Panc1 (cell line): ENCODE results near the gene DCST1. TPM values are rescaled to one million over a fixed set of nuclear protein-coding genes. Genes with fewer than 3 reads are reported as not detected.

Experiments used
- ATAC-seq: fragments of 200-7000 bp; cut with Tn5 transposase; 2 replicates; pipeline ENCODE4 v1.9.1; 2020; ENCODE audit warnings: mild to moderate bottlenecking, moderate library complexity
- BruUV-seq: library from RNA; stranded (reverse); fragments of 400-500 nt; replicated peaks from 2 replicates; lab custom pipeline; 2021; lab: Mats Ljungman, UMichigan
- CTCF ChIA-PET: fragments of 300-600 bp; sonication (Branson Sonifier 250); formaldehyde crosslinking; loops from one replicate; lab custom pipeline; 2022; ENCODE audit warnings: antibody characterized with exemption; lab: Charles Lee
- POLR2A ChIA-PET: fragments of 300-600 bp; sonication (Branson Sonifier 250); formaldehyde crosslinking; loops from one replicate; lab custom pipeline; 2022; ENCODE audit warnings: antibody characterized with exemption; lab: Charles Lee
- DNase-seq: peaks from one replicate; pipeline ENCODE4 v3.0.0-alpha.2; 2010; ENCODE audit warnings: low read depth, low spot score
- H3K27ac ChIP-seq: 2 replicates; pipeline ENCODE4 v1.5.1; 2011; ENCODE audit warnings: mild to moderate bottlenecking, low read length, inconsistent platforms
- H3K27me3 ChIP-seq: fragments of 200-500 bp; sonication (Bioruptor generic); 2 replicates; pipeline ENCODE4 v1.6.0; 2014; ENCODE audit warnings: low read length, inconsistent platforms; ENCODE audit not compliant: control insufficient read depth, insufficient read depth
- H3K36me3 ChIP-seq: fragments of 200-500 bp; sonication (Bioruptor generic); 2 replicates; pipeline ENCODE4 v1.5.1; 2014; ENCODE audit warnings: inconsistent platforms, mild to moderate bottlenecking, low read length, moderate library complexity; ENCODE audit not compliant: control insufficient read depth, insufficient read depth
- H3K4me1 ChIP-seq: 2 replicates; pipeline ENCODE4 v1.5.1; 2011; ENCODE audit warnings: inconsistent platforms, mild to moderate bottlenecking, low read length, moderate library complexity; ENCODE audit not compliant: control insufficient read depth, insufficient read depth
- H3K4me3 ChIP-seq, 2 experiments: 2 replicates each; pipeline ENCODE4 v1.5.1; 2011 to 2012; ENCODE audit warnings: low read depth in 2 of 2, low read length in 2 of 2, mild to moderate bottlenecking in 2 of 2, inconsistent platforms in 1 of 2, moderate library complexity in 1 of 2
- H3K9me3 ChIP-seq: fragments of 200-500 bp; sonication (Bioruptor generic); 2 replicates; pipeline ENCODE4 v1.5.1; 2014; ENCODE audit warnings: low read depth, mild to moderate bottlenecking, inconsistent platforms, low read length, moderate library complexity; ENCODE audit not compliant: control insufficient read depth, insufficient read depth
- CTCF ChIP-seq: fragments of 450-650 bp; IDR thresholded peaks from 2 replicates; pipeline ENCODE4 v1.5.1; 2017; ENCODE audit warnings: mild to moderate bottlenecking
- POLR2AphosphoS5 ChIP-seq: IDR thresholded peaks from 2 replicates; pipeline ENCODE4 v1.6.1; 2012; ENCODE audit warnings: mild to moderate bottlenecking, low read depth, low read length, moderate library complexity
- REST ChIP-seq, 2 experiments: IDR thresholded peaks; 2 replicates each; pipeline ENCODE4 v1.6.1; 2011 to 2012; ENCODE audit warnings: low read depth in 2 of 2, control low read depth in 1 of 2, low read length in 1 of 2, mild to moderate bottlenecking in 1 of 2, moderate library complexity in 1 of 2; ENCODE audit not compliant: insufficient read depth in 1 of 2
- SIN3A ChIP-seq: IDR thresholded peaks from 2 replicates; pipeline ENCODE4 v1.6.1; 2012; ENCODE audit warnings: low read depth, mild to moderate bottlenecking, low read length, moderate library complexity, borderline replicate concordance; ENCODE audit not compliant: insufficient read depth
- TCF7L2 ChIP-seq: IDR thresholded peaks from 2 replicates; pipeline ENCODE4 v1.6.1; 2011; ENCODE audit warnings: mild to moderate bottlenecking, low read depth, low read length, inconsistent platforms
- in situ Hi-C: cut with HindIII; loops from 2 replicates; pipeline ENCODE4 v1.10.0; 2016; ENCODE audit warnings: low sequenced_read_pairs, low pct_unique_long_range_greater_than_20kb
- intact Hi-C: fragments of 100-400 bp; cut with micrococcal nuclease; formaldehyde crosslinking; loops from one replicate; pipeline ENCODE4 v1.10.0; 2022; ENCODE audit not compliant: unreplicated experiment
- total RNA-seq: library from RNA; stranded (reverse); gene quantifications from one replicate; pipeline ENCODE4 v1.2.1, GENCODE V29; 2021; ENCODE audit not compliant: unreplicated experiment

Gene DCST1
- total RNA-seq, 1 experiment from 2014 or later, result not detected

GRCh38 chr1:154996966-154997701 is 36.5 kb upstream of the DCST1 start:
- no peak overlapping the region for H3K4me3 ChIP-seq
- H3K9me3 ChIP-seq, result no peaks in the 10 kb centered on the region
- no TSS peak for BruUV-seq
- no peak overlapping the region for H3K27ac ChIP-seq
- ATAC-seq (no peak), DNase-seq (no peak)
- no peaks in the 10 kb centered on the region for H3K27me3 ChIP-seq
- in situ Hi-C loops (no loop called here), intact Hi-C loops (no loop called here)
- H3K36me3 ChIP-seq, result no peaks in the 10 kb centered on the region; the same call in 1 of the 2 replicates
- H3K4me1 ChIP-seq, result peaks cover 16% of the 10 kb centered on the region
- POLR2A ChIA-PET, result no interaction called here
- CTCF ChIA-PET, result interaction anchor here (0.6 to 1.0 kb wide), 2 partner anchors 10 to 23 kb away, joined by 8 to 17 read pairs; no protein-coding TSS in a partner anchor
- TF ChIP-seq POLR2AphosphoS5, result no peak
- no peak for TF ChIP-seq CTCF
- no peak for TF ChIP-seq REST (IDR thresholded peaks at IDR 0.05; ENCODE audit: insufficient read depth in 1 of 2, low read depth in 2 of 2, low read length in 1 of 2)
- TF ChIP-seq SIN3A, result no peak
- no peak for TF ChIP-seq TCF7L2

- TF ChIP-seq SIN3A (no peak), CTCF (peak; percentile 9; the same call in 1 of the 2 replicates)
- peaks cover 3% of the 10 kb centered on the region; the same call in 1 of the 2 replicates for H3K36me3 ChIP-seq
- in situ Hi-C loops (no loop called here), intact Hi-C loops (no loop called here)
- no TSS peak for BruUV-seq
- no peak for DNase-seq
- no peaks in the 10 kb centered on the region for H3K9me3 ChIP-seq
- CTCF ChIA-PET, result interaction anchor here (0.6 to 1.3 kb wide), 4 partner anchors 14 to 51 kb away, joined by 3 to 7 read pairs (median 4); partner anchors contain the start of gene FLAD1
- no peak for ATAC-seq
- H3K4me1 ChIP-seq, result peaks cover 11% of the 10 kb centered on the region
- POLR2A ChIA-PET, result no interaction called here
- H3K4me3 ChIP-seq, result no peak overlapping the region
- no peak overlapping the region for H3K27ac ChIP-seq
- no peaks in the 10 kb centered on the region for H3K27me3 ChIP-seq
These were observed 35.3 kb upstream of the DCST1 start for GRCh38 chr1:154998201-154998780.
